Ectodermal cell (in vitro differentiated cells): Measurements from ENCODE around the gene IL2RA.

ENCODE experiments used
- H3K27ac ChIP-seq: 2 replicates; pipeline ENCODE4 v1.7.0; 2013; ENCODE audit warnings: mild to moderate bottlenecking, low read depth, low read length; ENCODE audit not compliant: insufficient read depth, poor library complexity, severe bottlenecking
- H3K27me3 ChIP-seq: 2 replicates; pipeline ENCODE4 v1.7.0; 2013; ENCODE audit warnings: mild to moderate bottlenecking, low read length; ENCODE audit not compliant: insufficient read depth, control insufficient read depth, poor library complexity, severe bottlenecking
- H3K36me3 ChIP-seq: one replicate; pipeline ENCODE4 v1.7.0; 2013; ENCODE audit warnings: low read length; ENCODE audit not compliant: control insufficient read depth, insufficient read depth
- H3K4me1 ChIP-seq: one replicate; pipeline ENCODE4 v1.7.0; 2013; ENCODE audit warnings: low read length; ENCODE audit not compliant: control insufficient read depth, insufficient read depth
- H3K4me3 ChIP-seq: 2 replicates; pipeline ENCODE4 v1.7.0; 2013; ENCODE audit warnings: low read depth, low read length, control low read depth; ENCODE audit not compliant: insufficient read depth
- H3K9me3 ChIP-seq: 2 replicates; pipeline ENCODE4 v1.7.0; 2013; ENCODE audit warnings: mild to moderate bottlenecking, low read length, moderate library complexity; ENCODE audit not compliant: control insufficient read depth
- WGBS, 2 experiments: methylation state at CpG; one replicate each; pipeline ENCODE4 v1.1.7; 2013; ENCODE audit warnings: missing lambda C conversion rate in 2 of 2; 5-methylcytosine and 5-hydroxymethylcytosine counted together

IL2RA gene

DNA sequence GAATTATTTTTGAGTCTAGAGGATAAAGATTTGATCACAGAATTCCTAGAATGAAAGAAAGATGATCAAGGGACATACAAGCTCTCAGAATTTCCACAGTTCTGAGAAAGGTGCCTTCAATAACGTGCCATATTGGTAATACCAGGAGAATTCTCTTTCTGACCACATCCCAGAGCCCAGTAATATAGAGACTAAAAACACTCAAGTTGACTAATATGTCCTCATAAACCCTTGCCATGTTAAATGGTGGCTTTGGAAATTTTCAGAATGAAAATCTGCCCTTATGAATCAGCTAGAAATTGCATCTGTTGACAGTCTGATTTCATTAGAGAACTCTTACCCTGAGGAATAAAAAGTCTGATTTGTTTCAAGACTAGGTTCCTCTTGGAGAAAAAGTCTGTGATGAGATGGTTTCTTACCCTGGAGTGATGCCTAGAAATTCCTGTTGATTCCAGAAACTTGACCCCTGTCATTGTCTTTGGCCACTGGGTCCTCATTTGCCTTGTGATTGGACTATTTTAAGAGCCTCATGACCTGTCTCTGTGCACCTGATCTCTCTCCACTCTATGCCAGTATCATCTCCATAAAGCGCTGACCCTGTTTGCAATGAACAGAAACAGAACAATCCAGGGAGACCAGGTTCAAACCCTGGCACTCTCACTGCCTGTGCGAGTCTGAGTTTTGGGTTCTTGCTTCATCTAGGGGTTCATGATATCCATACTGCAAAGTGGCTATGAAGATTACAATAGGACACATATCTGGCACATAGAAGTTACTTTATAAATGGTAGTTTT lies 3.3 kb downstream of the IL2RA start:
- Histone ChIP-seq H3K4me1 (no peaks in the 10 kb centered on the region), H3K9me3 (no peaks in the 10 kb centered on the region)

DNA sequence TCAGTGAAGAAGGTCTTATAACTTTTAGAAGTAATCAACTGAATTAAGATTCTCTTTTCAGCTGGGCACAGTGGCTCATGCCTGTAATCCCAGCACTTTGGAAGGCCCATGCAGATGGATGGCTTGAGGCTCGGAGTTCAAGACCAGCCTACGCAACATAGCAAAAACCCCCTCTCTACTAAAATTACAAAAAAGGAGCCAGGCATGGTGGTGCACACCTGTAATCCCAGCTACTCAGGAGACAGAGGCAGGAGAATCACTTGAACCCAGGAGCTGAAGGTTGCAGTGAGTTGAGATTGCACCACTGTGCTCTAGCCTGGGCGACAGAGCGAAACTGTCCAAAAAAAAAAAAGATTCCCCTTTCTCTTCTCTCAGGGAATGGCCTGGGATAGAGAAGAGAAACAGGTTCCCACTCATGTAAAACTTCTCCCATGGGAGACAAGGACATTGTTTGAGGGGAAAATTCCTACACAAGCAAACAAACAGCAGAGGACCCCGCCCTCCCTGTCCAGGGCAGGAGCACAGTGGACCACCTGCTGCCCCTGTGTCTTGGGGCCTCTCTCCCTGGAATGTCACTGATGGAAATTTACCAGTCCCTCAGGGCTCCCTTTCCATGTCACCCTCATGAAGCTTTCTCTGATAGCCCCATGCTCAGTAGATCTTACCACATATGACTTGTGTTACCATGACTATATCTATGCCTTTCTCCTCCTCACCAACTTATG lies 5.6 kb downstream of the IL2RA start:
- Histone ChIP-seq H3K36me3 (no peaks in the 10 kb centered on the region), H3K4me3 (no peak overlapping the region), H3K27me3 (no peaks in the 10 kb centered on the region), H3K27ac (no peak overlapping the region), H3K4me1 (no peaks in the 10 kb centered on the region), H3K9me3 (no peaks in the 10 kb centered on the region)
- WGBS, 2 experiments = 87 to 92% methylated on average over 5 of the region's 5 CpGs

More for the DNA sequence above, 3.3 kb downstream of the IL2RA start:
- H3K4me3 ChIP-seq = no peak overlapping the region
- no peak overlapping the region for H3K27ac ChIP-seq
- WGBS, 2 experiments = 94 to 98% methylated on average over 3 of the region's 3 CpGs
- H3K27me3 ChIP-seq = no peaks in the 10 kb centered on the region
- no peaks in the 10 kb centered on the region for H3K36me3 ChIP-seq

GRCh38 chr10:6055929-6056328 lies 6.2 kb downstream of the IL2RA start:
- H3K4me1 ChIP-seq = no peaks in the 10 kb centered on the region
- no peaks in the 10 kb centered on the region for H3K9me3 ChIP-seq
- H3K27ac ChIP-seq = no peak overlapping the region
- H3K4me3 ChIP-seq = no peak overlapping the region
- H3K36me3 ChIP-seq = no peaks in the 10 kb centered on the region
- 94 to 96% methylated on average over 4 of the region's 4 CpGs for WGBS, 2 experiments
- no peaks in the 10 kb centered on the region for H3K27me3 ChIP-seq

DNA sequence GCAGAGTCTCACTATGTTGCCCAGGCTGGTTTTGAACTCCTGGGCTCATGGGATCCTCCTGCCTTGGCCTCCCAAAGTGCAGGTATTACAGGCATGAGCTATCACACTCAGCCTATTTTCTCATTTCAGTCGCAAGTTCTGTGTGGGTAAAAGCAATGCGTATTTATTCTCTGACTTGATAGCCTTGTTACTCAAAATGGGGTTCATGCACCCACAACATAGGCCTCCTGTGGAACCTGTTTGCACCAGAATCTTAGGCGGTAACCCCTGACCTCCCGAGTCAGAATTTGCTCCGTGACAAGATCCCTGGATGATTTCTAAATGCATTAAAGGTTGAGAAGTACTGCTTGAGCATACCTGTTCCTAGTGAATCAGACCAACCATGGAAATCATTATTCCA lies 7.3 kb downstream of the IL2RA start:
- Histone ChIP-seq H3K4me1 (no peaks in the 10 kb centered on the region), H3K36me3 (no peaks in the 10 kb centered on the region), H3K27me3 (no peaks in the 10 kb centered on the region), H3K4me3 (no peak overlapping the region), H3K9me3 (no peaks in the 10 kb centered on the region), H3K27ac (no peak overlapping the region)
- WGBS, 2 experiments = 94 to 96% methylated on average over 5 of the region's 5 CpGs

DNA sequence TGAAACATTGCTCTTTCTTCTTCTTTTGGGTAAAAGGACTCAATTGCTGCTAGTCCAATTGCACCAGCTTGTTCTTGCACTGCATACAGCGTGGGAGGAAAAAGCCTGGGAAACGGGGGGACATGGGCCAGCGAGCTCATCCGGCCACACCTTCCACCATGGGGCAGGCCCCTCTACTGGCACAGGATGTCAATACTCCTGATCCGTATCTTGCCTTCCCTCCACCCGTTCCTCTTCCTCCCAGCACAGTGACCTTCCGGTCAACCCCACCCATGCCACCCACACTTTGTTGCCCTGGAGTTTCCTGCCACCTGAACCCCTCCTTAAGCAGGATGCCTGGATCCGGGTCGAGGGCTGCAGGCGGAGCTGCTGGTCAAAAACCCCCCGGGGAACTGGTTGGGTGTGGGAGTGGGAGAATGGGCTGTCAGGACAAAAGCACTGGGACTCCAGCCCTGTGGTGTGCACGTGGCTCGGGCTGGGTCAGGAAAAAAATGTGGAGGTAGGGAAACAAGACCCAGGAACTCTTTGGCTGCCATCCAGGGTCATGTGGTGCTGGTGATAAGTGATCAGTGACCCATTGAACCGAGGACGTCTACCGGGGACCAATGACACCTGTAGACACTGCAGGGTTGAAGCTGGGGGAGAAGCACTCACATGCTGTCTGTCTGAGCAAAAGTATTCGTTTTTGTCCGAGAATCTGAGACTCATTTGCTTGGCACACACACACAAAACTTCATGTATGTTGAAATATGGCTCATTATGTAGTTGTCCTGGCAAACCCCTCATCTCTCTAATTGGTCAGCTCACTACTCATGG lies 8.1 kb downstream of the IL2RA start:
- Histone ChIP-seq H3K36me3 (no peaks in the 10 kb centered on the region), H3K27ac (no peak overlapping the region), H3K27me3 (no peaks in the 10 kb centered on the region), H3K4me1 (no peaks in the 10 kb centered on the region), H3K9me3 (no peaks in the 10 kb centered on the region), H3K4me3 (no peak overlapping the region)
- WGBS, 2 experiments = 88 to 92% methylated on average over 18 of the region's 18 CpGs

- no peak overlapping the region for H3K27ac ChIP-seq
- H3K36me3 ChIP-seq = no peaks in the 10 kb centered on the region
- no peaks in the 10 kb centered on the region for H3K27me3 ChIP-seq
- WGBS, 2 experiments = 93 to 98% methylated on average over 3 to 4 of the region's 4 CpGs
- no peaks in the 10 kb centered on the region for H3K9me3 ChIP-seq
- no peak overlapping the region for H3K4me3 ChIP-seq
- no peaks in the 10 kb centered on the region for H3K4me1 ChIP-seq
Observed at GRCh38 chr10:6053303-6053702, 8.9 kb downstream of the IL2RA start.

DNA sequence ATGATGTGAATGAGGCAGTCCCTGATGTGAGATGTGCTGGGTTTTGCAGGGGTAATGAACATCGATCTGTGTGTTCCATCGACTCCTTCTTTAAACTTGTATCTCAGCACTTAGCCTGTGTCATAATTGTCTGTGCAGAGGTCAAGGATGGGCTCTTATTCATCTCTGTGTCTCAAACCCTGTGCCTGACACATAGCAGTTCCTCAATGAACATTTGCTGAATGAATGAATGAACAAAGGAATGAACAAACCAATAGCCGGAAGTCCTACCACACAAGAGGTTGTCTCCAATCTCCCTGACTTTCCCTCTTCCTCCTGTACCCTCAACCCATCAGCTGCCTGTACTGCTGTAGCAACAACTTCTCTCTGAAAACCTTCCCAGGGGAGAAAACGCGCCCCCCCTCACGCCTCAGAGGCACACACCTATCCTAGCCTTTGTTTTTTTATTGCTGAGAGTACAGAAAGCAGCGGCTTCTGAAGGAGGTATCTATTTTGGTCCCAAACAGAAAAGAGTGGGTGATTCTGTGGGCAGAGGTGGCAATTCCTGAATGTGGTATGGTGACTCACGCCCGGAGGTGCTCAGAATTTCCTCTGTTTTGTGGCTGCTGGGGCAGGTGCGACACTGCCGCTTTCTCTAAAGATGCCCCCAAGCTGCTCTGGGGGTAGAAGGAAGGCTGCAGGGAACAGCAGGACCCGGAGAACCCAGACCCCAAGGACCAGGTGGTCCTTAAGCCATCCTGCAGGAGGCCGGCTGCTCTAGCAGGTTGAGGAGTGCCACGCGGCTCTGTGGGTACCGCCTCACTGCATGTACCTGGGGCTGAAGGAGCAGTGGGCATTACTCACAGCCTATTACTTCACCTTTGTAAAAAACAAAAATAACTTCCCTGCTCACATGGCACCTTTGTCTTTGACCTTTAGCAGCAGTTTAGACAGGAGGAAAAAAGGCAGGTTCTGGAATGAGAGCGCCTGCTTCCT lies 9.6 kb downstream of the IL2RA start:
- Histone ChIP-seq H3K9me3 (no peaks in the 10 kb centered on the region), H3K27me3 (no peaks in the 10 kb centered on the region), H3K27ac (no peak overlapping the region), H3K4me1 (no peaks in the 10 kb centered on the region), H3K4me3 (no peak overlapping the region), H3K36me3 (no peaks in the 10 kb centered on the region)
- 91% methylated on average over 17 of the region's 17 CpGs for WGBS, 2 experiments

DNA sequence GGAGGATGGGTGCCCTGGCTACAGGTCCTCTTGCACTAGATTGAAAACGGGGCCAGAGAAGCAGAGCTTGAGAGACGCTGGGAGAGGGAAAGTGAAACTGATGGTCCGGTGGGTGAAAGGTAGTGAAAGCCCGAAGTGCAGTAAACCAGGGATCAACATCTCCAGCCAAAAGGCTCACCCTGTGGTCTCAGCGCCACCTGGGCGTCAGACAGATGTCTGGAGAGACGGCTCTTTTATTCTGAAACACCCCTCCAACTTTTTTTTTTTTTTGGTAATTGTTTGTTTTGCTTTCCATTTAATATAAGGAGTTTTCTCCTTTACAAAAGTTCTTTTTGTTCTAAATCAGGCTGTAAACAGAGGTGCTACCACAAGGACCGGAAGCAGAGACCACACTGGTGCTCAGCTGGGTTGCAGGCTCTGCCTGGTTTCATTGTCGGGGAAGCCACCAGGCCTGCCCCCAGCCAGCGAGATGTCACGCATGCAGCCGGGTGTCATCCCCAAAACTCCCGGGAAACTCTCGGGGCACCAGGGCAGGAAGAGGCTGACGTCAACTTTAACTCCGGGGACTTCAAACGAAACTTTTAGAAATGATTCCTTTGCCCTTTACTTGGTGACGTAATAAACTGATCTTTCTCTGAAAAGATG lies 11.2 kb downstream of the IL2RA start:
- Histone ChIP-seq H3K27me3 (no peaks in the 10 kb centered on the region), H3K4me1 (no peaks in the 10 kb centered on the region)

DNA sequence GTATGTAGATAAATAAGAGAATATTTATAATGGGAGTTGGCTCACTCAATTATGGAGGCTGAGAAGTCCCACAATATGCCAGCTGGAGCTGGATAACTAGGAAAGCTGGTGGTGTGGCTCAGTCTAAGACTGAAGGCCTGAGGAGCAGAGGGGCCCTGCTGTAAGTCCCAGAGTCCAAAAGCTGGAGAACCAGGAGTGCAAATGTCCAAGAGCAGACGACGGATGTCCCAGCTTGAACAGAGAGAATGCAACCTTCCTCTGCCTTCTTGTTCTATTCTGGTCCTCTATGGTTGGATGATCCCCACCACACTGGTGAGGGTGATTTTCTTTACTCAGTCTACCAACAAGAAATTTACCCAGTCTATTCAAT lies 13.2 kb downstream of the IL2RA start:
- no peak overlapping the region for H3K27ac ChIP-seq
- H3K27me3 ChIP-seq = no peaks in the 10 kb centered on the region
- H3K4me3 ChIP-seq = no peak overlapping the region
- H3K4me1 ChIP-seq = no peaks in the 10 kb centered on the region
- WGBS, 2 experiments = 93 to 98% methylated on average over 2 of the region's 2 CpGs
- H3K36me3 ChIP-seq = no peaks in the 10 kb centered on the region
- H3K9me3 ChIP-seq = no peaks in the 10 kb centered on the region

More for the DNA sequence above, 11.2 kb downstream of the IL2RA start:
- no peak overlapping the region for H3K4me3 ChIP-seq
- no peaks in the 10 kb centered on the region for H3K36me3 ChIP-seq
- no peaks in the 10 kb centered on the region for H3K9me3 ChIP-seq
- no peak overlapping the region for H3K27ac ChIP-seq
- whole genome bisulfite sequencing, 2 experiments = 82 to 85% methylated on average over 17 to 18 of the region's 18 CpGs
